Immature natural killer cell (primary cell): ENCODE data around the gene LAMB4. TPM values are rescaled to one million over a fixed set of nuclear protein-coding genes. Genes with fewer than 3 reads are reported as not detected.
A peak's percentile ranks its signal among the peaks of the same experiment; 100 is the strongest.

ENCODE experiments used
- DNase-seq, 3 donors: peaks; one replicate each; pipeline ENCODE4 v3.0.0; 2022; ENCODE audit warnings: mixed read lengths in 1 of 3
- H3K27ac Mint-ChIP-seq, 6 donors: one replicate each; pipeline ENCODE4 v1.8.0; 2020; ENCODE audit warnings: mixed read lengths in 6 of 6, mild to moderate bottlenecking in 5 of 6, inconsistent platforms in 4 of 6, moderate library complexity in 3 of 6
- H3K27me3 Mint-ChIP-seq, 3 donors: one replicate each; pipeline ENCODE4 v1.8.0; 2020 to 2021; ENCODE audit warnings: low read depth in 3 of 3, mild to moderate bottlenecking in 3 of 3, mixed read lengths in 3 of 3, moderate library complexity in 3 of 3, inconsistent platforms in 1 of 3
- H3K36me3 Mint-ChIP-seq, 3 donors: one replicate each; pipeline ENCODE4 v1.8.0; 2020; ENCODE audit warnings: mixed read lengths in 3 of 3, inconsistent platforms in 2 of 3, mild to moderate bottlenecking in 2 of 3
- H3K4me1 Mint-ChIP-seq, 2 donors: one replicate each; pipeline ENCODE4 v1.8.0; 2020; ENCODE audit warnings: inconsistent platforms in 2 of 2, mild to moderate bottlenecking in 2 of 2, mixed read lengths in 2 of 2, moderate library complexity in 1 of 2
- H3K4me3 Mint-ChIP-seq, 5 donors: one replicate each; pipeline ENCODE4 v1.8.0; 2020; ENCODE audit warnings: mild to moderate bottlenecking in 5 of 5, mixed read lengths in 5 of 5, inconsistent platforms in 3 of 5, moderate library complexity in 3 of 5
- H3K9me3 Mint-ChIP-seq, 6 donors: one replicate each; pipeline ENCODE4 v1.8.0; 2020; ENCODE audit warnings: mild to moderate bottlenecking in 6 of 6, mixed read lengths in 6 of 6, inconsistent platforms in 4 of 6, moderate library complexity in 3 of 6
- polyA plus RNA-seq, 3 donors: library from polyadenylated mRNA; unstranded; fragments of 300-500 nt; fragmentation: Illumina TruSeq; gene quantifications; one replicate each; pipeline ENCODE4 v1.2.3, GENCODE V29; 2021

Gene LAMB4
- polyA plus RNA-seq, 3 donors from 2014 or later = not detected

DNA sequence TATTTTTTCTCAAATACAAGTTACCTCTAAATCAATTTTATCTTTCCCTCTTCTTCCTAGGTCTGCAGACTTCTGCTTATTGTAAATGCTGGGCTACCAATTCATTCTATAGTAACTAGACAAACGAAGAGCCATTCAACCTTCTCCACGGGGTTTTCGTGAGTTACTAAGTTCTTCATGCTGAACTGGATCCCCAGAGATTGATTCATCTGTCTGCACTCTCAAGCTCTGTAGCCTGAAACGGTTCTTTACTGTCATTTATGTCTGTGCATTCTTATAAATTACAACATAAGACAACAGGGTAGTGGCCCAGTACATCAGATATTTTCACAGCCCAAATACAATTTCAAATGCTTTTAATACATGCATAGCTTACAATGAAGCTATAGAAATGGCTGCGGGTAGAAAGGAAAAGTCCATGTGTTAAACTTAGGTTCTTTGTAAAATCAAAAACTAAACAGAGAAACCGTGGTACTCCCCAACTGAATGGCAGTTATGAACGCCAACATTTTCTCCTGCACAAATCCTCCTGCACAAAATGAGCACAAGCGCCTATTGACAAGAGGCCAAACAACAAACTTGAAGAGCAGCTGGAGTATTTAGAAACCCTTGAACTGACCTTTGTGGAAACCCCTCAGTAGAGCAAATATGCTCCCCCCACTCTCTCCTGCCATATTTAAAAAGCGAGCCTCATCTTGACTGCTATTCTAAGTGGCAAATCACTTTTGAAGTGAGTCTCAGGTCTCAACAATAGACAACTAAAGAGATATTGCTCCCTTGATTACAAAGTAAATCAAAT, 147.9 kb downstream of the LAMB4 start:
- no peak overlapping the region for H3K27ac Mint-ChIP-seq
- no peaks in the 10 kb centered on the region for H3K36me3 Mint-ChIP-seq
- H3K4me3 Mint-ChIP-seq = no peak overlapping the region
- DNase-seq = no peak
- H3K27me3 Mint-ChIP-seq = peaks cover 0 to 6% (median 0%) of the 10 kb centered on the region in 3 donors
- H3K9me3 Mint-ChIP-seq = no peaks in the 10 kb centered on the region
- no peaks in the 10 kb centered on the region for H3K4me1 Mint-ChIP-seq

DNA sequence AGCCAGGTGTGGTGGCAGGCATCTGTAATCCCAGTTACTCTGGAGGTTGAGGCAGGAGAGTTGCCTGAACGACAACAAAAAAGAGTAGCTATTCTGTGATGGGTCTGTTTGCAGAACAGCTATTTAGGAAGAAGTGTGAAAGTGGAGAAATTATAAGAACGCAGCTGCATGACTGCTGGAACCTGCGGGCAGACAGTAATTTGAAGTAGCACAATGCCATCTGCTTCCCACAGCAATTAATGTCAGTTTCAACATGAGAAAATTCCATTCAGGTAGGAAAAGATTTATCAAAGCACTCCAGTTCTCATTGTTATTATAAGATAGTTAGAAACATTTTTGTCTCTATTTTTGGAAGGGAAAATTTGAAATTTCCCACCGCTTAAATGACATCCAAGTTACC, 148.7 kb downstream of the LAMB4 start:
- no peak overlapping the region for H3K4me3 Mint-ChIP-seq
- H3K4me1 Mint-ChIP-seq = no peaks in the 10 kb centered on the region
- H3K27ac Mint-ChIP-seq = no peak overlapping the region
- DNase-seq = no peak
- peaks cover 0 to 2% (median 0%) of the 10 kb centered on the region in 6 donors for H3K9me3 Mint-ChIP-seq
- H3K27me3 Mint-ChIP-seq = peaks cover 0 to 3% (median 0%) of the 10 kb centered on the region in 3 donors
- no peaks in the 10 kb centered on the region for H3K36me3 Mint-ChIP-seq

DNA sequence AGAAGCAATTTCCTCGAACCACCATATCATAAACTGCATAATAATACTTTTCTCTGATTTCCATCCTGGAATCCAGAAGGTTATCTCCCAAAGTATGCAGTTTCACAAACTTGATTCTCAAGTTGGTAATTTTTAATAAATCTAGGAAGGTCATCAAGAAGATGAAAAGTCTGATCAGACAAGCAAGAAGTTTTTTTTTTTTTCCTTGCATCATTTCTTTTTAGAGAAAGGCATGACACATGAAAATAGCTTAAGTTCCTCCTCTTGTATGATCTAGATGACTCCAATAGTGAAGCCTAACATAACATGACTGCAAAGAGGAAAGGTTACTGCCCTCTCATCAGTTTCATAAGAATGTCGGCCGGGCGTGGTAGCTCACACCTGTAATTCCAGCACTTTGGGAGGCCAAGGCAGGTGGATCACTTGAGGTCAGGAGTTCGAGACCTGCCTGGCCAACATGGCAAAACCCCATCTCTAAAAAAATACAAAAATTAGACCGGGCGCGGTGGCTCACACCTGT, 149.4 kb downstream of the LAMB4 start:
- DNase-seq = no peak
- H3K36me3 Mint-ChIP-seq = no peaks in the 10 kb centered on the region
- no peaks in the 10 kb centered on the region for H3K4me1 Mint-ChIP-seq
- H3K27me3 Mint-ChIP-seq = peaks cover 0 to 6% (median 0%) of the 10 kb centered on the region in 3 donors
- peaks cover 0 to 2% (median 0%) of the 10 kb centered on the region in 6 donors for H3K9me3 Mint-ChIP-seq
- H3K4me3 Mint-ChIP-seq = no peak overlapping the region
- no peak overlapping the region for H3K27ac Mint-ChIP-seq

DNA sequence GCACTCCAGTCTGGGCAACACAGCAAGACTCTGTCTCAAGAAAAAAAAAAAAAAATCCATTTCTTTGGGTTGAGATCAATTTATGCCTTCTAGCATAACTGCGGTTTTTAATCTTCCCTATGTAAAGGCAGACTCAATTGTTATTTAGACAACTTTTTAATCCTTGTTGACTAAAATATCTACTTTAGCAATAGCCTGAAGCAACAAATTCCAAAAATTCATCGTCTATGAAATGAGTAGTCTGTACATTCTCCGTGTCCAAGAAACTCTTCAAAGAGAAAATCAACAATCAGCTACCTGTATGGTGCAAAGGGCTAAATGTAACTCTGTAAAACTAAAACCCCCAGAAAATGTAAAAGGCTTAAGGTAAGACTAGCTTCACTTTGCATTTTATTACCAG, 150.0 kb downstream of the LAMB4 start:
- Mint-ChIP-seq H3K27me3 (peaks cover 0 to 6% (median 0%) of the 10 kb centered on the region in 3 donors), H3K36me3 (no peaks in the 10 kb centered on the region), H3K4me1 (no peaks in the 10 kb centered on the region), H3K4me3 (no peak overlapping the region), H3K9me3 (peaks cover 0 to 2% (median 0%) of the 10 kb centered on the region in 6 donors), H3K27ac (no peak overlapping the region)
- DNase-seq = no peak

DNA sequence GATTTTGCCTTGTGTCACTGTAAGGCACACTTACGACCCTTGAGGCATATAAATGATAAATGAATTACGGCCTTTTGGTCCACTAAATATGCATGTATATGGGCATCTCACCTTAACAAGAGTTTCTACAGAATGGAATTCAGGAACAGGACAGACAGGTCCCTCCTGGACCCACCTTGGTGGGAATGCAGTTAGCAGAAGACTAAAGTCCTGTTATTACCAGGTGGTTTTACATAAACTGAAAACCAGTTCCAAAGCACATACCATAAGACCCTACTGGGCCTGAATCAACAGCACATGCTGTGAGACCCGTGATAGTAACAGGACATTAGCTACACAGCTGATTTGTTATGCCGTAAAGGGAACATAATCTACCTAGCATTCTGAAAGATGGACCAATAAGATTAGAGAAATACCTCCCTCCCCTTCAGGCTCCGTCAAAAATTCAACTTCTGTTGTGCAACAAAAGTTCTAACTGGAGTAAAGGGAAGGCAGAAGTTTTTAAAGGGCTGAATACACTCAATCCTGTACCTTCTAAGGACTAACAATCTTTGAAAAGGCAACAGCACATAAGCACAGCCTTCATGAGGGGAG, 151.2 kb downstream of the LAMB4 start:
- Mint-ChIP-seq H3K4me1 (no peaks in the 10 kb centered on the region), H3K27ac (no peak overlapping the region), H3K36me3 (no peaks in the 10 kb centered on the region), H3K4me3 (no peak overlapping the region), H3K27me3 (peaks cover 0 to 6% (median 2%) of the 10 kb centered on the region in 3 donors), H3K9me3 (peaks cover 0 to 2% (median 0%) of the 10 kb centered on the region in 6 donors)
- DNase-seq = no peak

DNA sequence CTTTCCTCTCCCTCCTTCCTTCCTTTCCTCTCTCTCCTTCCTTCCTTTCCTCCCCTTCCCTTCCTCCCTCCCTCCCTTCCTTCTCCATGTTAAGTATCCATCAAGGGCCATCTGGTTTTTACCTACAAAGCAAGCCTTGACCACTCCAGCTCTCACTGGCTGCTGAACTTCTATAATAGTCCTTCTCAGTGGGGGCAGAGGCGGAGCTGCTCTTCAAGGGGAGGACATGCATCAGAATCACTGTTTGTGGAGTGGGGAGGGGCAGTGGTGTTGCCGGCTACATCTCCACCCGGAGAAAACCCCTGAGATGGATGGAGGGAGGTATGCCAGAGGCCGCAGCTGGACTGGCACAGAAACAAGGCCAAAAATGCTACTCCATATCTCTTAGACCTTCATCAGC, 153.1 kb downstream of the LAMB4 start:
- H3K27ac Mint-ChIP-seq = no peak overlapping the region

DNA sequence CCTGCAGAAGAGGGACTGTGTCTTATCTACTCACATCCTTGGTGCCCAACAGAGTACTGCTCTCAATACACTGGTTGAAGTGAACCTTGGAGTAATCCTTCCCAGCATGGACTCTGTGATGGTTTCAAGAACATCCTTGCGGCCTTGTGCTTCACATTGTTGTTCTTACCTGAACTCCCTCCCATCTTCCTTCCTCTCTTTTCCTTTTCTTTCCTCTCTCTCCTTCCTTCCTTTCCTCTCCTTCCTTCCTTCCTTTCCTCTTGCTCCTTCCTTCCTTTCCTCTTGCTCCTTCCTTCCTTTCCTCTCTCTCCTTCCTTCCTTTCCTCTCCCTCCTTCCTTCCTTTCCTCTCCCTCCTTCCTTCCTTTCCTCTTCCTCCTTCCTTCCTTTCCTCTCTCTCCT, 153.5 kb downstream of the LAMB4 start:
- H3K4me1 Mint-ChIP-seq = no peaks in the 10 kb centered on the region
- peak overlapping the region in 1 of 6 donors; percentile 30 for H3K27ac Mint-ChIP-seq
- H3K36me3 Mint-ChIP-seq = no peaks in the 10 kb centered on the region
- H3K9me3 Mint-ChIP-seq = peaks cover 0 to 4% (median 0%) of the 10 kb centered on the region in 6 donors
- no peak overlapping the region for H3K4me3 Mint-ChIP-seq
- no peak for DNase-seq
- peaks cover 0 to 6% (median 2%) of the 10 kb centered on the region in 3 donors for H3K27me3 Mint-ChIP-seq

More for the DNA sequence above, 153.1 kb downstream of the LAMB4 start:
- Mint-ChIP-seq H3K36me3 (no peaks in the 10 kb centered on the region), H3K27me3 (peaks cover 0 to 6% (median 2%) of the 10 kb centered on the region in 3 donors), H3K4me3 (no peak overlapping the region), H3K4me1 (no peaks in the 10 kb centered on the region), H3K9me3 (peaks cover 0 to 4% (median 0%) of the 10 kb centered on the region in 6 donors)
- DNase-seq = no peak

DNA sequence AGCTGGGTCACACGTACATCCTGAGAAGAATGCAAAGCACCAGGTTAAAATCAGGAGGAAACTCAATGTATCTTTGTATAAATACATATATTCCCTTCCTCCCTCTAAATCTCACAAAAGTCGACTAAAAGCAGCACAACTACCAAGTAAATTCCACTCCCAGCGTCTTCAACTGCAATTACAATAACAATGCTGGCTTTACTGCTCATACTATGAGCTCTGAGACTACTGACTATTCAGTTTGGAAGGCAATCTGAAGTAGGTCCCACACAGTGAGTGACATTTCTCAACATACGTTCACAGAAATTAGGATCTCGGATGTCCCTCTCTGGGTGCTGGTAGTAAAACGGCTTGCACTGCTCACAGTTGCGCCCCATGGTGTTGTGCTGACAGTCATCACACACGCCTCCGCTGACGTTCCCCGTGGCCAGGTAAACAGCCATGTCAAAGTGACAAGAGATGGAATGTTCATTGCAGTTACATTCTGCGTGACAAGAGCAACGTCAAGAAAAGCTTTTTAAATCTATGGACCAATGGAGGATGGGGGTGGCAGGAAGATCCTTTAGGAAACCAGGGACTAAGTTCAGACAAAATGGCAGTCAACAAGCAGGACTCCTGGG, 154.7 kb downstream of the LAMB4 start:
- H3K9me3 Mint-ChIP-seq = peaks cover 0 to 4% (median 0%) of the 10 kb centered on the region in 6 donors
- H3K36me3 Mint-ChIP-seq = no peaks in the 10 kb centered on the region
- H3K4me1 Mint-ChIP-seq = no peaks in the 10 kb centered on the region
- H3K27ac Mint-ChIP-seq = no peak overlapping the region
- peaks cover 0 to 2% (median 2%) of the 10 kb centered on the region in 3 donors for H3K27me3 Mint-ChIP-seq
- H3K4me3 Mint-ChIP-seq = no peak overlapping the region
- no peak for DNase-seq

DNA sequence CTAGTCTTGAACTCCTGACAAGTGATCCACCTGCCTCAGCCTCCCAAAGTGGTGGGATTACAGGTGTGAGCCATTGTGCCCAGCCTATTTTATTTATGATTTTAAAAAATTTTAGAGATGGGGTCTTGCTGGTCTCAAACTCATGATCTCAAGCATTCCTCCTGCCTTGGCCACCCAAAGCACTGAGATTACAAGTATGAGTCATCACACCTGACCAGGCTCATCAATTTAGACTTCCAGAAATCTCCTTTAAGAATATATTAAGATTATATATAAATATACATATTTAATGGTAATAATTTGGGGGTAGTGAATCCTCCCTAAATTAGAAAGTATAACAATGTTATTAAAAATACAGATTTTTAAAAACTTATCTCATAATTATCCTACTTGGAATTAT, 156.3 kb downstream of the LAMB4 start:
- Mint-ChIP-seq H3K36me3 (no peaks in the 10 kb centered on the region), H3K4me3 (no peak overlapping the region), H3K27ac (no peak overlapping the region)

More for the DNA sequence above, 156.3 kb downstream of the LAMB4 start:
- peaks cover 0 to 4% (median 0%) of the 10 kb centered on the region in 6 donors for H3K9me3 Mint-ChIP-seq
- peaks cover 0 to 2% (median 2%) of the 10 kb centered on the region in 3 donors for H3K27me3 Mint-ChIP-seq
- H3K4me1 Mint-ChIP-seq = no peaks in the 10 kb centered on the region
- no peak for DNase-seq

Other genes starting within 250 kb of the LAMB4 start
- 100 to 1,000 TPM in 1 of 3 donors, 10 to 100 TPM in 2; 52.2 to 102 (median 61.8) TPM for gene DLD, start 239.2 kb downstream of the LAMB4 start, polyA plus RNA-seq
- under 1 TPM in 1 of 3 donors, not detected in 2; 0.77 TPM for gene LAMB1, start 127.2 kb downstream of the LAMB4 start, polyA plus RNA-seq